ENCODE results near the gene KRT39. TPM values are rescaled to one million over a fixed set of nuclear protein-coding genes. Genes with fewer than 3 reads are reported as not detected.

KRT39 gene
- polyA plus RNA-seq, 1 donor (not counting 4 experiments of a cell fraction or from before 2014, with no cell fraction given), result not detected

- Histone ChIP-seq H3K9me1 (ENCODE audit: control insufficient read depth, extremely low read depth, insufficient read depth, low read length) (no peaks in the 10 kb centered on the region), H3K4me3 (ENCODE audit: control insufficient read depth in 2 of 3, extremely low read depth in 1 of 3, insufficient read depth in 2 of 3, low read depth in 1 of 3, low read length in 3 of 3) (peak within 1 kb of the TSS in 2 of 3 experiments; percentile 24 to 38), H3K36me3 (ENCODE audit: control insufficient read depth in 2 of 2, extremely low read depth in 1 of 2, insufficient read depth in 2 of 2, low read length in 2 of 2) (no peaks in the 10 kb centered on the region), H3K4me1 (ENCODE audit: control insufficient read depth, extremely low read depth, insufficient read depth, low read length) (peaks cover 16% of the 10 kb centered on the region), H3K9me3 (ENCODE audit: control insufficient read depth, low read depth, low read length) (no peaks in the 10 kb centered on the region), H4K20me1 (ENCODE audit: control insufficient read depth, extremely low read depth, insufficient read depth, low read length) (no peaks in the 10 kb centered on the region), H2AFZ (ENCODE audit: control insufficient read depth, low read length) (peak within 1 kb of the TSS; percentile 89), H3K27me3 (ENCODE audit: control insufficient read depth, extremely low read depth, insufficient read depth, low read length) (no peaks in the 10 kb centered on the region), H3K4me2 (ENCODE audit: control insufficient read depth, extremely low read depth, insufficient read depth, low read depth, low read length) (peak within 1 kb of the TSS; percentile 59), H3K79me2 (ENCODE audit: control insufficient read depth, insufficient read depth, low read length) (no peaks in the 10 kb centered on the region), H3K27ac (ENCODE audit: control insufficient read depth, insufficient read depth, low read length) (peak within 1 kb of the TSS; percentile 33), H3K9ac (ENCODE audit: control insufficient read depth, extremely low read depth, insufficient read depth, low read length) (peak within 1 kb of the TSS; percentile 55)
- dilution Hi-C loops (cut with MboI; ENCODE audit: extremely low pct_ligation_motif_present, low sequenced_read_pairs), result no loop called here
- TF ChIP-seq EZH2 (IDR thresholded peaks at IDR 0.05; ENCODE audit: low read length), result no peak
- no peak for TF ChIP-seq CTCF (optimal IDR thresholded peaks at IDR 0.05 in 1 of 3, IDR thresholded peaks at IDR 0.05 in 1 of 3, conservative IDR thresholded peaks at IDR 0.05 in 1 of 3; ENCODE audit: extremely low read depth in 1 of 3, insufficient read depth in 2 of 3, low read length in 3 of 3)
- DNase-seq (ENCODE audit: low read depth, low spot score), result no peak
- peak; percentile 75 for FAIRE-seq
Measured at GRCh38 chr17:40937384-40937819, 29.3 kb downstream of the KRT39 start, which contains the start of gene KRT23. TSS of gene KRT23 (minus strand) at chr17:40937646. CDS start at chr17:40936603, 1,043 bp downstream.

- Histone ChIP-seq H3K27ac (ENCODE audit: control insufficient read depth, insufficient read depth, low read length) (peak overlapping the region; percentile 33), H3K9ac (ENCODE audit: control insufficient read depth, extremely low read depth, insufficient read depth, low read length) (peak overlapping the region; percentile 55), H3K4me1 (ENCODE audit: control insufficient read depth, extremely low read depth, insufficient read depth, low read length) (peaks cover 16% of the 10 kb centered on the region), H3K9me1 (ENCODE audit: control insufficient read depth, extremely low read depth, insufficient read depth, low read length) (no peaks in the 10 kb centered on the region), H3K27me3 (ENCODE audit: control insufficient read depth, extremely low read depth, insufficient read depth, low read length) (no peaks in the 10 kb centered on the region), H3K4me2 (ENCODE audit: control insufficient read depth, extremely low read depth, insufficient read depth, low read depth, low read length) (peak overlapping the region; percentile 59), H3K4me3 (ENCODE audit: control insufficient read depth in 2 of 3, extremely low read depth in 1 of 3, insufficient read depth in 2 of 3, low read depth in 1 of 3, low read length in 3 of 3) (peak overlapping the region in 2 of 3 experiments; percentile 24 to 38), H3K79me2 (ENCODE audit: control insufficient read depth, insufficient read depth, low read length) (no peaks in the 10 kb centered on the region), H3K9me3 (ENCODE audit: control insufficient read depth, low read depth, low read length) (no peaks in the 10 kb centered on the region), H4K20me1 (ENCODE audit: control insufficient read depth, extremely low read depth, insufficient read depth, low read length) (no peaks in the 10 kb centered on the region), H3K36me3 (ENCODE audit: control insufficient read depth in 2 of 2, extremely low read depth in 1 of 2, insufficient read depth in 2 of 2, low read length in 2 of 2) (no peaks in the 10 kb centered on the region), H2AFZ (ENCODE audit: control insufficient read depth, low read length) (peak overlapping the region; percentile 89)
- dilution Hi-C loops (cut with MboI; ENCODE audit: extremely low pct_ligation_motif_present, low sequenced_read_pairs), result no loop called here
- TF ChIP-seq CTCF (optimal IDR thresholded peaks at IDR 0.05 in 1 of 3, IDR thresholded peaks at IDR 0.05 in 1 of 3, conservative IDR thresholded peaks at IDR 0.05 in 1 of 3; ENCODE audit: extremely low read depth in 1 of 3, insufficient read depth in 2 of 3, low read length in 3 of 3) (no peak), EZH2 (IDR thresholded peaks at IDR 0.05; ENCODE audit: low read length) (no peak)
- DNase-seq (ENCODE audit: low read depth, low spot score), result no peak
- peak; percentile 75 for FAIRE-seq
Measured at GRCh38 chr17:40936976-40937375, 29.8 kb downstream of the KRT39 start.
